ENCODE data around the gene IL1RL2.

- no peak for TF ChIP-seq CTCF (IDR thresholded peaks at IDR 0.05; ENCODE audit: insufficient read depth, low read length)
- TF ChIP-seq POLR2AphosphoS5 (IDR thresholded peaks at IDR 0.05; ENCODE audit: low read depth): no peak
- no peak for TF ChIP-seq REST (IDR thresholded peaks at IDR 0.05; ENCODE audit: insufficient replicate concordance, low read depth)
These were observed 74.8 kb downstream of the IL1RL2 start for GRCh38 chr2:102261467-102262135.

All from HL-60 (cell line).